PFSK-1 (cell line): ENCODE results near the gene UBA5.

Experiments
- POLR2AphosphoS5 ChIP-seq: IDR thresholded peaks from 2 replicates; pipeline ENCODE4 v1.6.1; 2012; ENCODE audit warnings: low read depth, mild to moderate bottlenecking, control low read depth, low read length, moderate library complexity
- TF ChIP-seq, protein P1 (sequence below), 2 experiments: IDR thresholded peaks; 2 replicates each; pipeline versions ENCODE4 v1.6.1 to v1.8.0; 2011 to 2012; ENCODE audit warnings: low read depth in 2 of 2, low read length in 2 of 2, control low read depth in 1 of 2, inconsistent platforms in 1 of 2, mild to moderate bottlenecking in 1 of 2, moderate library complexity in 1 of 2; ENCODE audit not compliant: insufficient read depth in 1 of 2

DNA sequence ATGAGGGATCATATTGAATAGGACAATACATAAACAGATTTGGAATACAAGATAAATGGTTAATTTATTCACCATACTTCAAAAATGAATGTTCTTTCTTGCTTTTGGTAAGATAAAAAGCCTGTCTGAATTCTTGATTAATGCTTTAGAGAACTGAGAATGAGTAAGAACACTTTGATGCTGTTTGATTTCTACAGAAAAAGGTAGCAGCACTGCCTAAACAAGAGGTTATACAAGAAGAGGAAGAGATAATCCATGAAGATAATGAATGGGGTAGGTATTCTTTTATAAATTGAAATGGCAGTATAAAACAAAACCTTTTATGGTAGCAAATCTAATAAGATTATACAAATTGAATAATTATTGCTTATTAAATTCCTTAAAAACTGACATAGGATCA is 15.3 kb downstream of the UBA5 start:
- no peak for TF ChIP-seq POLR2AphosphoS5
- TF ChIP-seq, protein P1, sequence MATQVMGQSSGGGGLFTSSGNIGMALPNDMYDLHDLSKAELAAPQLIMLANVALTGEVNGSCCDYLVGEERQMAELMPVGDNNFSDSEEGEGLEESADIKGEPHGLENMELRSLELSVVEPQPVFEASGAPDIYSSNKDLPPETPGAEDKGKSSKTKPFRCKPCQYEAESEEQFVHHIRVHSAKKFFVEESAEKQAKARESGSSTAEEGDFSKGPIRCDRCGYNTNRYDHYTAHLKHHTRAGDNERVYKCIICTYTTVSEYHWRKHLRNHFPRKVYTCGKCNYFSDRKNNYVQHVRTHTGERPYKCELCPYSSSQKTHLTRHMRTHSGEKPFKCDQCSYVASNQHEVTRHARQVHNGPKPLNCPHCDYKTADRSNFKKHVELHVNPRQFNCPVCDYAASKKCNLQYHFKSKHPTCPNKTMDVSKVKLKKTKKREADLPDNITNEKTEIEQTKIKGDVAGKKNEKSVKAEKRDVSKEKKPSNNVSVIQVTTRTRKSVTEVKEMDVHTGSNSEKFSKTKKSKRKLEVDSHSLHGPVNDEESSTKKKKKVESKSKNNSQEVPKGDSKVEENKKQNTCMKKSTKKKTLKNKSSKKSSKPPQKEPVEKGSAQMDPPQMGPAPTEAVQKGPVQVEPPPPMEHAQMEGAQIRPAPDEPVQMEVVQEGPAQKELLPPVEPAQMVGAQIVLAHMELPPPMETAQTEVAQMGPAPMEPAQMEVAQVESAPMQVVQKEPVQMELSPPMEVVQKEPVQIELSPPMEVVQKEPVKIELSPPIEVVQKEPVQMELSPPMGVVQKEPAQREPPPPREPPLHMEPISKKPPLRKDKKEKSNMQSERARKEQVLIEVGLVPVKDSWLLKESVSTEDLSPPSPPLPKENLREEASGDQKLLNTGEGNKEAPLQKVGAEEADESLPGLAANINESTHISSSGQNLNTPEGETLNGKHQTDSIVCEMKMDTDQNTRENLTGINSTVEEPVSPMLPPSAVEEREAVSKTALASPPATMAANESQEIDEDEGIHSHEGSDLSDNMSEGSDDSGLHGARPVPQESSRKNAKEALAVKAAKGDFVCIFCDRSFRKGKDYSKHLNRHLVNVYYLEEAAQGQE (IDR thresholded peaks at IDR 0.05; ENCODE audit: insufficient read depth in 1 of 2, low read depth in 2 of 2, low read length in 2 of 2) = no peak
